ENCODE measurements around the gene HSPA9. TPM values are rescaled to one million over a fixed set of nuclear protein-coding genes. Genes with fewer than 3 reads are reported as not detected.
A peak's percentile ranks its signal among the peaks of the same experiment; 100 is the strongest.

HSPA9 gene
- total and polyA plus RNA-seq, 2 of the 13 experiments (the other 11 are each of a cell fraction or from before 2014, with no cell fraction given) = 165 to 478 TPM

GRCh38 chr5:138553437-138554095 lies 21.6 kb downstream of the HSPA9 start (continued):
- TF ChIP-seq MNT (IDR thresholded peaks at IDR 0.05) (no peak), ZNF18 (CRISPR knock-in tag; IDR thresholded peaks at IDR 0.05; ENCODE audit: insufficient replicate concordance) (no peak), PATZ1 (CRISPR knock-in tag; IDR thresholded peaks at IDR 0.05) (no peak), POLR2AphosphoS2 (IDR thresholded peaks at IDR 0.05; ENCODE audit: low read depth, low read length) (peak; percentile 80), PRDM4 (CRISPR knock-in tag; IDR thresholded peaks at IDR 0.05; ENCODE audit: borderline replicate concordance) (no peak), MTA3 (CRISPR knock-in tag; IDR thresholded peaks at IDR 0.05) (no peak), JUN (CRISPR knock-in tag; IDR thresholded peaks at IDR 0.05) (no peak), XBP1 (CRISPR knock-in tag; IDR thresholded peaks at IDR 0.05) (no peak), JARID2 (CRISPR knock-in tag; IDR thresholded peaks at IDR 0.05; ENCODE audit: insufficient replicate concordance) (no peak), GATA4 (IDR thresholded peaks at IDR 0.05; ENCODE audit: borderline replicate concordance, low read depth) (no peak), SAP130 (CRISPR knock-in tag; IDR thresholded peaks at IDR 0.05; ENCODE audit: low read depth) (no peak), BRD4 (CRISPR knock-in tag; IDR thresholded peaks at IDR 0.05) (no peak), AGO2 (optimal IDR thresholded peaks at IDR 0.05; ENCODE audit: low read depth, low read length) (peak; percentile 72), ZNF382 (CRISPR knock-in tag; IDR thresholded peaks at IDR 0.05; ENCODE audit: borderline replicate concordance) (no peak), ZNF850 (CRISPR knock-in tag; conservative IDR thresholded peaks at IDR 0.05) (no peak), ZZZ3 (CRISPR knock-in tag; IDR thresholded peaks at IDR 0.05; ENCODE audit: borderline replicate concordance) (no peak), KMT2B (CRISPR knock-in tag; IDR thresholded peaks at IDR 0.05) (no peak), TERF1 (CRISPR knock-in tag; IDR thresholded peaks at IDR 0.05) (no peak), ZNF598 (CRISPR knock-in tag; IDR thresholded peaks at IDR 0.05; ENCODE audit: borderline replicate concordance) (no peak)
